Activated naive CD8-positive, alpha-beta T cell treated with anti-CD3 and anti-CD28 coated beads for 36 hours (primary cell): ENCODE results near the gene RHOF. TPM values are rescaled to one million over a fixed set of nuclear protein-coding genes. Genes with fewer than 3 reads are reported as not detected.

Experiments used
- DNase-seq: peaks from one replicate; pipeline ENCODE4 v3.0.0; 2021
- H3K27ac Mint-ChIP-seq: one replicate; pipeline ENCODE4 v1.8.0; 2022; ENCODE audit warnings: mild to moderate bottlenecking, moderate library complexity, mixed read lengths
- H3K27me3 Mint-ChIP-seq: one replicate; pipeline ENCODE4 v1.8.0; 2022; ENCODE audit warnings: mild to moderate bottlenecking, mixed read lengths
- H3K36me3 Mint-ChIP-seq: one replicate; pipeline ENCODE4 v1.8.0; 2021; ENCODE audit warnings: mild to moderate bottlenecking, mixed read lengths
- H3K4me1 Mint-ChIP-seq: one replicate; pipeline ENCODE4 v1.8.0; 2021; ENCODE audit warnings: mixed read lengths
- H3K4me3 Mint-ChIP-seq: one replicate; pipeline ENCODE4 v1.8.0; 2022; ENCODE audit warnings: mild to moderate bottlenecking, moderate library complexity, mixed read lengths
- H3K9me3 Mint-ChIP-seq: one replicate; pipeline ENCODE4 v1.8.0; 2022; ENCODE audit warnings: mixed read lengths
- total RNA-seq, 2 experiments: library from RNA; stranded (reverse); gene quantifications; one replicate each; pipeline ENCODE4 v1.2.3, GENCODE V29; 2021

RHOF gene
- total RNA-seq, 2 experiments from 2014 or later: 78.6 to 85.5 TPM

GRCh38 chr12:121825041-121825523 is 31.6 kb upstream of the RHOF start:
- H3K27me3 Mint-ChIP-seq: no peaks in the 10 kb centered on the region
- no peaks in the 10 kb centered on the region for H3K4me1 Mint-ChIP-seq
- no peaks in the 10 kb centered on the region for H3K9me3 Mint-ChIP-seq
- no peak overlapping the region for H3K4me3 Mint-ChIP-seq
- no peak overlapping the region for H3K27ac Mint-ChIP-seq
- DNase-seq: no peak
- peaks cover 9% of the 10 kb centered on the region for H3K36me3 Mint-ChIP-seq

GRCh38 chr12:121823727-121824115 is 30.2 kb upstream of the RHOF start:
- Mint-ChIP-seq H3K27me3 (no peaks in the 10 kb centered on the region), H3K4me1 (no peaks in the 10 kb centered on the region), H3K27ac (no peak overlapping the region), H3K36me3 (peaks cover 12% of the 10 kb centered on the region), H3K9me3 (no peaks in the 10 kb centered on the region), H3K4me3 (no peak overlapping the region)
- no peak for DNase-seq

- Mint-ChIP-seq H3K4me1 (no peaks in the 10 kb centered on the region), H3K27me3 (no peaks in the 10 kb centered on the region), H3K27ac (no peak overlapping the region), H3K36me3 (peaks cover 13% of the 10 kb centered on the region), H3K9me3 (no peaks in the 10 kb centered on the region), H3K4me3 (no peak overlapping the region)
- no peak for DNase-seq
These were observed 29.7 kb upstream of the RHOF start for GRCh38 chr12:121823101-121823726.

GRCh38 chr12:121822393-121823100 is 29.1 kb upstream of the RHOF start:
- H3K9me3 Mint-ChIP-seq: no peaks in the 10 kb centered on the region
- DNase-seq: no peak
- no peak overlapping the region for H3K27ac Mint-ChIP-seq
- no peaks in the 10 kb centered on the region for H3K27me3 Mint-ChIP-seq
- peaks cover 16% of the 10 kb centered on the region for H3K36me3 Mint-ChIP-seq
- no peak overlapping the region for H3K4me3 Mint-ChIP-seq
- H3K4me1 Mint-ChIP-seq: no peaks in the 10 kb centered on the region

GRCh38 chr12:121820056-121820455 is 26.6 kb upstream of the RHOF start:
- H3K4me3 Mint-ChIP-seq: no peak overlapping the region

GRCh38 chr12:121819212-121819949 is 25.9 kb upstream of the RHOF start:
- DNase-seq: no peak
- no peak overlapping the region for H3K27ac Mint-ChIP-seq

More at GRCh38 chr12:121820056-121820455, 26.6 kb upstream of the RHOF start:
- Mint-ChIP-seq H3K27me3 (no peaks in the 10 kb centered on the region), H3K27ac (no peak overlapping the region), H3K36me3 (peaks cover 19% of the 10 kb centered on the region), H3K4me1 (no peaks in the 10 kb centered on the region), H3K9me3 (no peaks in the 10 kb centered on the region)
- no peak for DNase-seq

GRCh38 chr12:121817648-121818043 is 24.2 kb upstream of the RHOF start:
- H3K9me3 Mint-ChIP-seq: no peaks in the 10 kb centered on the region
- DNase-seq: no peak
- H3K4me3 Mint-ChIP-seq: no peak overlapping the region
- H3K27ac Mint-ChIP-seq: no peak overlapping the region
- no peaks in the 10 kb centered on the region for H3K27me3 Mint-ChIP-seq
- peaks cover 12% of the 10 kb centered on the region for H3K4me1 Mint-ChIP-seq
- H3K36me3 Mint-ChIP-seq: peaks cover 23% of the 10 kb centered on the region

More at GRCh38 chr12:121819212-121819949, 25.9 kb upstream of the RHOF start:
- no peaks in the 10 kb centered on the region for H3K27me3 Mint-ChIP-seq
- no peaks in the 10 kb centered on the region for H3K4me1 Mint-ChIP-seq
- peaks cover 21% of the 10 kb centered on the region for H3K36me3 Mint-ChIP-seq
- no peak overlapping the region for H3K4me3 Mint-ChIP-seq
- no peaks in the 10 kb centered on the region for H3K9me3 Mint-ChIP-seq

GRCh38 chr12:121816925-121817647 is 23.6 kb upstream of the RHOF start:
- no peaks in the 10 kb centered on the region for H3K27me3 Mint-ChIP-seq
- no peak overlapping the region for H3K4me3 Mint-ChIP-seq
- DNase-seq: no peak
- H3K9me3 Mint-ChIP-seq: no peaks in the 10 kb centered on the region
- peaks cover 26% of the 10 kb centered on the region for H3K36me3 Mint-ChIP-seq
- peaks cover 16% of the 10 kb centered on the region for H3K4me1 Mint-ChIP-seq
- no peak overlapping the region for H3K27ac Mint-ChIP-seq

- H3K9me3 Mint-ChIP-seq: no peaks in the 10 kb centered on the region
- no peak overlapping the region for H3K4me3 Mint-ChIP-seq
- no peak overlapping the region for H3K27ac Mint-ChIP-seq
- H3K4me1 Mint-ChIP-seq: peaks cover 25% of the 10 kb centered on the region
- DNase-seq: no peak
- no peaks in the 10 kb centered on the region for H3K27me3 Mint-ChIP-seq
- H3K36me3 Mint-ChIP-seq: peaks cover 31% of the 10 kb centered on the region
These were observed 21.8 kb upstream of the RHOF start for GRCh38 chr12:121815263-121815662.

GRCh38 chr12:121814429-121815119 is 21.1 kb upstream of the RHOF start:
- Mint-ChIP-seq H3K4me1 (peaks cover 25% of the 10 kb centered on the region), H3K9me3 (no peaks in the 10 kb centered on the region), H3K36me3 (peaks cover 34% of the 10 kb centered on the region), H3K4me3 (no peak overlapping the region), H3K27me3 (no peaks in the 10 kb centered on the region), H3K27ac (no peak overlapping the region)
- no peak for DNase-seq

GRCh38 chr12:121813951-121814350 is 20.5 kb upstream of the RHOF start:
- Mint-ChIP-seq H3K36me3 (peaks cover 36% of the 10 kb centered on the region), H3K4me1 (peaks cover 25% of the 10 kb centered on the region), H3K4me3 (no peak overlapping the region)

GRCh38 chr12:121812921-121813896 is 19.7 kb upstream of the RHOF start:
- no peaks in the 10 kb centered on the region for H3K27me3 Mint-ChIP-seq
- peak overlapping the region; percentile 73 for H3K27ac Mint-ChIP-seq
- H3K36me3 Mint-ChIP-seq: peaks cover 38% of the 10 kb centered on the region
- H3K4me3 Mint-ChIP-seq: peak overlapping the region; percentile 86
- DNase-seq: no peak
- peaks cover 30% of the 10 kb centered on the region for H3K4me1 Mint-ChIP-seq
- no peaks in the 10 kb centered on the region for H3K9me3 Mint-ChIP-seq

More at GRCh38 chr12:121813951-121814350, 20.5 kb upstream of the RHOF start:
- no peak for DNase-seq
- no peaks in the 10 kb centered on the region for H3K27me3 Mint-ChIP-seq
- H3K27ac Mint-ChIP-seq: no peak overlapping the region
- no peaks in the 10 kb centered on the region for H3K9me3 Mint-ChIP-seq

- Mint-ChIP-seq H3K27me3 (no peaks in the 10 kb centered on the region), H3K36me3 (peaks cover 35% of the 10 kb centered on the region), H3K9me3 (no peaks in the 10 kb centered on the region), H3K27ac (peak overlapping the region; percentile 73), H3K4me1 (peaks cover 36% of the 10 kb centered on the region), H3K4me3 (peak overlapping the region; percentile 86)
- DNase-seq: peak; percentile 61
These were observed 18.9 kb upstream of the RHOF start for GRCh38 chr12:121812320-121812871.
